ENCODE results near the gene USP21.

DNA sequence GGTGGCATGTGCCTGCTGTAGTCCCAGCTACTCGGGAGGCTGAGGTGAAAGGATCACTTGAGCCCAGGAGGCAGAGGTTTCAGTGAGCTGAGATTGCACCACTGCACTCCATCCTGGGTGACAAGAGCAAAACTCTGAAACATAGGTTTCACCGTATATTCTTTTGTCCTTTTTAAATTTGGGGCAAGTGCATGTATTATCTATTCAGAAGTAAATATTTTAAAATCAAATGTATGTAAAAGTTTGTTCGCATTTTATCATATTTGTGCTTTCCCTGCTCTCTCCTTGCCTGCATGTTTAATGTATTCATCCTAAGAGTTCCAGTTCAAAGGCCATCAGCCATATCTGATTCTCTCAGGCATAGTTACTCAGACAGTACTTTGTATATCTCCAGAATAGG, 13.5 kb upstream of the USP21 start:
- TF ChIP-seq, protein P1, sequence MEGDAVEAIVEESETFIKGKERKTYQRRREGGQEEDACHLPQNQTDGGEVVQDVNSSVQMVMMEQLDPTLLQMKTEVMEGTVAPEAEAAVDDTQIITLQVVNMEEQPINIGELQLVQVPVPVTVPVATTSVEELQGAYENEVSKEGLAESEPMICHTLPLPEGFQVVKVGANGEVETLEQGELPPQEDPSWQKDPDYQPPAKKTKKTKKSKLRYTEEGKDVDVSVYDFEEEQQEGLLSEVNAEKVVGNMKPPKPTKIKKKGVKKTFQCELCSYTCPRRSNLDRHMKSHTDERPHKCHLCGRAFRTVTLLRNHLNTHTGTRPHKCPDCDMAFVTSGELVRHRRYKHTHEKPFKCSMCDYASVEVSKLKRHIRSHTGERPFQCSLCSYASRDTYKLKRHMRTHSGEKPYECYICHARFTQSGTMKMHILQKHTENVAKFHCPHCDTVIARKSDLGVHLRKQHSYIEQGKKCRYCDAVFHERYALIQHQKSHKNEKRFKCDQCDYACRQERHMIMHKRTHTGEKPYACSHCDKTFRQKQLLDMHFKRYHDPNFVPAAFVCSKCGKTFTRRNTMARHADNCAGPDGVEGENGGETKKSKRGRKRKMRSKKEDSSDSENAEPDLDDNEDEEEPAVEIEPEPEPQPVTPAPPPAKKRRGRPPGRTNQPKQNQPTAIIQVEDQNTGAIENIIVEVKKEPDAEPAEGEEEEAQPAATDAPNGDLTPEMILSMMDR (IDR thresholded peaks at IDR 0.05; ENCODE audit: low read length): no peak
- no peak for TF ChIP-seq EZH2 (optimal IDR thresholded peaks at IDR 0.05; ENCODE audit: low read depth, low read length)
- no peak for TF ChIP-seq EZH2phosphoT487 (IDR thresholded peaks at IDR 0.05; ENCODE audit: low read length)

Measured in MM.1S (cell line).